ENCODE data around the gene SEBOX.

The SEBOX gene

GRCh38 chr17:28392491-28392890 is 27.5 kb upstream of the SEBOX start:
- H3K27ac ChIP-seq: no peak overlapping the region
- peaks cover 59 to 97% (median 80%) of the 10 kb centered on the region in 3 donors for H3K36me3 ChIP-seq
- no peak for DNase-seq
- no peaks in the 10 kb centered on the region for H3K9me3 ChIP-seq
- H3K27me3 ChIP-seq: no peaks in the 10 kb centered on the region
- no peaks in the 10 kb centered on the region for H3K4me1 ChIP-seq
- H3K4me3 ChIP-seq: no peak overlapping the region
- TF ChIP-seq, protein P1, sequence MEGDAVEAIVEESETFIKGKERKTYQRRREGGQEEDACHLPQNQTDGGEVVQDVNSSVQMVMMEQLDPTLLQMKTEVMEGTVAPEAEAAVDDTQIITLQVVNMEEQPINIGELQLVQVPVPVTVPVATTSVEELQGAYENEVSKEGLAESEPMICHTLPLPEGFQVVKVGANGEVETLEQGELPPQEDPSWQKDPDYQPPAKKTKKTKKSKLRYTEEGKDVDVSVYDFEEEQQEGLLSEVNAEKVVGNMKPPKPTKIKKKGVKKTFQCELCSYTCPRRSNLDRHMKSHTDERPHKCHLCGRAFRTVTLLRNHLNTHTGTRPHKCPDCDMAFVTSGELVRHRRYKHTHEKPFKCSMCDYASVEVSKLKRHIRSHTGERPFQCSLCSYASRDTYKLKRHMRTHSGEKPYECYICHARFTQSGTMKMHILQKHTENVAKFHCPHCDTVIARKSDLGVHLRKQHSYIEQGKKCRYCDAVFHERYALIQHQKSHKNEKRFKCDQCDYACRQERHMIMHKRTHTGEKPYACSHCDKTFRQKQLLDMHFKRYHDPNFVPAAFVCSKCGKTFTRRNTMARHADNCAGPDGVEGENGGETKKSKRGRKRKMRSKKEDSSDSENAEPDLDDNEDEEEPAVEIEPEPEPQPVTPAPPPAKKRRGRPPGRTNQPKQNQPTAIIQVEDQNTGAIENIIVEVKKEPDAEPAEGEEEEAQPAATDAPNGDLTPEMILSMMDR (IDR thresholded peaks at IDR 0.05): no peak
- intact Hi-C loops (cut with DNase I; ENCODE audit: low total_unique reads): no loop called here

- Histone ChIP-seq H3K4me3 (no peak overlapping the region), H3K4me1 (no peaks in the 10 kb centered on the region), H3K27ac (no peak overlapping the region), H3K27me3 (no peaks in the 10 kb centered on the region), H3K9me3 (no peaks in the 10 kb centered on the region), H3K36me3 (peaks cover 55 to 89% (median 75%) of the 10 kb centered on the region in 3 donors)
- TF ChIP-seq, protein P1 (IDR thresholded peaks at IDR 0.05): no peak
- intact Hi-C loops (cut with DNase I; ENCODE audit: low total_unique reads): no loop called here
- no peak for DNase-seq
Observed at GRCh38 chr17:28391401-28391800, 26.4 kb upstream of the SEBOX start.

DNA sequence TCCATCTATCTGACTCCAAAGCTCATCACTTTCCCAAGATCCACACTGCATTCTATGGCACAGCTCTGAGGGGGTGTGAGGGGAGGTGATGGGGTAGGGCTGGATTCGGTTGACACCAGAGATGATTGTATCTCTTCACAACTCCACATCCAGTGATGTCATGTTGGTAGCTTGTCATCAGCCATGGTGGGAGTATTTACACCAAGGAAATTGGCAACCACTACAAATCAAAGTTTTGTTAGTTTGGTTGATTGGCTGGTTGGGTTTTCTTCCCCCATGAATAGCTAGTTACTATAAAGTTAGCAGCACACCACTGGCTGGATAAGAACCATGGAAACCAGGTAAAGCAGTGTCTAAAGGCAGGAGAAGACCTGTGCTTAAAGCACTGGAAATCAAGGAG is 26.0 kb upstream of the SEBOX start:
- H3K27ac ChIP-seq: no peak overlapping the region
- TF ChIP-seq, protein P1 (IDR thresholded peaks at IDR 0.05): no peak
- no peaks in the 10 kb centered on the region for H3K27me3 ChIP-seq
- no peaks in the 10 kb centered on the region for H3K4me1 ChIP-seq
- no peak for DNase-seq
- peaks cover 51 to 85% (median 70%) of the 10 kb centered on the region in 3 donors for H3K36me3 ChIP-seq
- intact Hi-C loops (cut with DNase I; ENCODE audit: low total_unique reads): no loop called here
- no peaks in the 10 kb centered on the region for H3K9me3 ChIP-seq
- no peak overlapping the region for H3K4me3 ChIP-seq

- Histone ChIP-seq H3K4me3 (no peak overlapping the region), H3K4me1 (peaks cover 0 to under 1% (median 0%) of the 10 kb centered on the region in 4 donors), H3K9me3 (no peaks in the 10 kb centered on the region), H3K27ac (no peak overlapping the region), H3K36me3 (peaks cover 47 to 81% (median 66%) of the 10 kb centered on the region in 3 donors), H3K27me3 (no peaks in the 10 kb centered on the region)
- TF ChIP-seq, protein P1 (IDR thresholded peaks at IDR 0.05): no peak
- no peak for DNase-seq
- intact Hi-C loops (cut with DNase I; ENCODE audit: low total_unique reads): no loop called here
Observed at GRCh38 chr17:28390563-28390962, 25.6 kb upstream of the SEBOX start.

- Histone ChIP-seq H3K4me3 (no peak overlapping the region), H3K36me3 (peaks cover 46 to 81% (median 64%) of the 10 kb centered on the region in 3 donors), H3K4me1 (peaks cover 0 to 4% (median 0%) of the 10 kb centered on the region in 4 donors), H3K27ac (no peak overlapping the region), H3K9me3 (no peaks in the 10 kb centered on the region), H3K27me3 (no peaks in the 10 kb centered on the region)
- DNase-seq: no peak
- intact Hi-C loops (cut with DNase I; ENCODE audit: low total_unique reads): no loop called here
- TF ChIP-seq, protein P1 (IDR thresholded peaks at IDR 0.05): no peak
Observed at GRCh38 chr17:28390141-28390540, 25.1 kb upstream of the SEBOX start.

DNA sequence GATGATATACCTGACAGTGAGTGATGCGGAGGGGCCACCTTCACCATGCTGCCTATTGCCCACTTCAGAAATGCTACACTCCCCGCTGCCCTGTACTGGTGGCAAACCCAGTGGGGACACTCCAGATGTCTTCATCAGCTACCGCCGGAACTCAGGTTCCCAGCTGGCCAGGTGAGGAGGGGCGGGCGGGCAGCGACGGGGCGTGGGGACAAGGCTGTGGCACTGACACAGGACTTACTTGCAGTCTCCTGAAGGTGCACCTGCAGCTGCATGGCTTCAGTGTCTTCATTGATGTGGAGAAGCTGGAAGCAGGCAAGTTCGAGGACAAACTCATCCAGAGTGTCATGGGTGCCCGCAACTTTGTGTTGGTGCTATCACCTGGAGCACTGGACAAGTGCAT is 23.1 kb upstream of the SEBOX start:
- H3K4me1 ChIP-seq: peaks cover 0 to 4% (median 0%) of the 10 kb centered on the region in 4 donors
- no peaks in the 10 kb centered on the region for H3K27me3 ChIP-seq
- no peak overlapping the region for H3K4me3 ChIP-seq
- H3K9me3 ChIP-seq: no peaks in the 10 kb centered on the region
- H3K36me3 ChIP-seq: peaks cover 37 to 80% (median 59%) of the 10 kb centered on the region in 3 donors
- H3K27ac ChIP-seq: no peak overlapping the region
- DNase-seq: no peak
- intact Hi-C loops (cut with DNase I; ENCODE audit: low total_unique reads): no loop called here
- TF ChIP-seq, protein P1 (IDR thresholded peaks at IDR 0.05): no peak
